NCI-H1092 treated with DMSO at 0.1 percent for 48 hours (cell line): ENCODE data around the gene SLC7A10.
"Not testable (repeated sequence)": the region's sequence is repeated elsewhere in the genome, so short reads cannot be mapped to it uniquely, and the experiment has no call there.

Source experiments
- DNase-seq: peaks from one replicate; lab custom pipeline; 2025; lab: John Stamatoyannopoulos, UW

SLC7A10 gene

DNA sequence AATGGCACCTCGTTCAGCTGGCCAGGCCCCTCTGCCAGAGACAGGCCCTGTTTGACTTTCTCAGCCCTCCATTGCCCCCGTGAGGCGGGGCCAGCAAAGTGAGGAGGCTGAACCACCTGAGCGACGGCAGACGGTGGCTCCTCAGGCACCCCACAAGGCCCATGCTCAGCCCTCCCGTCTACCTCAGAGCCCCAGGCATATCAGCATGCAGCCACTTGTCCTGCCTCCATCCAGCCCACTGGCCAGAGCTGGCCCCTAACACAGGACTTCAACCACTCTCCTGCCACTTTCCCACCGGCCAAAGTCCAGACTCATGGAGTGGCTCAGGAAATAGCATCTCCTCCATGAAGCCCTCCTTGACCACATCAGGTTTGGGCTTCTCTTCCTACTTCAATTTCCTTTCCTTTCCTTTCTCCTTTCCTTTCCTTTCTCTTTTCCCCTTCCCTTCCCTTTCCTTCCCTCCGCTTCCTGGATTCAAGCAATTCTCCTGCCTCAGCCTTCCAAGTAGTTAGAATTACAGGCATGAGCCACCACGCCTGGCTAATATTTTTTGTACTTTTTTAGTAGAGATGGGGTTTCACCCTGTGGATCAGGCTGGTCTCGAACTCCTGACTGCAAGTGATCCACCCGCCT lies 9.3 kb downstream of the SLC7A10 start:
- DNase-seq, result no peak

DNA sequence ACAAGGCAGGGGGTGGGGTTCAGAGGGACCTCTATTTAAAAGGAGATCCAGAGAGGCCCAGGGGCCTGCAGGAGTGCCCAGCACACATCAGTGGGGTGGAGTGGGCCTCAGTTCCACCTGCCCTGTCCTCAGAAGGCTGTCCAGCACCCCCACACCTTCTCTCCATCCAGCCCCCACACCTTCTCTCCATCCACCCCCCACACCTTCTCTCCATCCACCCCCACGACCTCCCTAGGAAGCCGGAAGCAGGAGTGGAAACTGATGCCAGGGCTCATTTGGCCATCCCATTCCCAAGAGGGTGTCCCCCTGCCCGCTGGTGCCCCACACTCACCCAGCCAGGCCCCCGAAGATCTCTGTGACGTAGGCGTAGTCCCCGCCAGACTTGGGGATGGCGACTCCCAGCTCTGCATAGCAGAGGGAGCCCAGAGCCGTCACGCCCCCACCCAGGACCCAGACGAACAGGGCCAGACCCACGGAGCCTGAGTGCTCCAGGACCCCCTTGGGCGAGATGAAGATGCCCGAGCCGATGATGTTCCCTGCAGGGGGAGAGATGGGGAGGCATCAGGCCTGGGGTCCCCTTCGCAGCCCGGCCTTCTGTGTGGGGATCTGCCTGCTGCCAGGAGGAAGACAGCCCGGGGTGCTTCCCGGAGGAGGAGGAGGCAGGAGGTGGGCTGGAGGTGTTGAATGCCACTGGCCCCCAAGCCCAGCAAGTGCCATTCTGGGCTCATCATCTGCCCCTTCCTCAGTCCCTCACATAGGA lies 10.0 kb downstream of the SLC7A10 start:
- DNase-seq, result no peak

DNA sequence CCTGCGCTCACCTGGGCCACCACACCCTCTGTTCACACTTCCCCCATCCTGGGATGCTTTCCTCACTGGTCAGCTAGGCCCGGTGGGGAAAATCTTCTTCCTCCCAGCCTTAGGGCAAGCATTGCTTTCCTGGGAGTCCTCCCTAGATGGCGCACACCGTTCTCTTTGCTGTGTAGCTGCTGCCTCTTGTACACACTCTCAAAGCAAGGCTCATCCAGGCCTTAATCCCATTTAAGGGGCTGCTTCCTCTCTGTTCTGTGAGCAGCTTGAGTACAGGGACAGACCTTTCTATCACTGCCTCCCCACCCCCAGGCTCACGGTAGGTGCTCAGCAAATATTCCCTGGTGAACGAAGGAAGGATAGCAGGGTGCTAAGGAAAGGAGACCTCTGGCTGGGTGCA lies 11.1 kb downstream of the SLC7A10 start:
- peak; percentile 21 for DNase-seq

DNA sequence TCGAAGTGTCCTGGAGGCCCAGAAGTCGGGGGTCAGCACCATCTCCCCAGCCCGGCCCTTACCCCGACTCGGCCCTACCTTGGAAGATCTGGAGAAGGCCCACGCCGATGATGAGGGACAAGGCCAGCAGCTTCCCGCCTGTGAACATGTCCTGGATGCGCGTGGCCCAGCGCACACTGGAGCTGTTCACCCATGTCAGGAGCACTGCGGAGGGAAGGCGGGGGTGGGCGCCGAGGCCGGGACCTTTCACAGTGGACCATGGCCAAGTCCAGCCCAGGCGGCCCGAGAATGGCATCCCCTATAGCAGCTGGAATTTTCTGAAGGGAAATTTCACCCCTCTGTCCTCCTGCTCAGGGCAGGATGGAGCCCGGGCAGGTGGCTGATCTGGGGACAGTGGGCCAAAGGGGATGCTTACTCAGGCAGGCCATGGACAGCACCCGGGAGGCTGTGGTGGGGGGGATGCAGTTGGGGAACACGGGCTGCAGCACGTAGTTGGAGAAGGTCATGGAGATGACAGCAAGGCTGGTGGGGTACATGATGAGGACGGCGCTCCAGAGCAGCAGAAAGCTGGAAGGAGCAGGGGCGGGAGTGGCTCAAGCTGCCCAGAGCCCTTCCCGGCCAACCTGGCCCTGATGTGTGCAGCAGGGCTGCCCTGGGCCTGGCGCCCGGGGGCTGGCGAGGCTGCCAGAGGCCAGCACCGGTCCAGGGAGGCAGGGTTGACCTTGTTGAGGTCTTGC lies 13.0 kb downstream of the SLC7A10 start:
- DNase-seq, result no peak

DNA sequence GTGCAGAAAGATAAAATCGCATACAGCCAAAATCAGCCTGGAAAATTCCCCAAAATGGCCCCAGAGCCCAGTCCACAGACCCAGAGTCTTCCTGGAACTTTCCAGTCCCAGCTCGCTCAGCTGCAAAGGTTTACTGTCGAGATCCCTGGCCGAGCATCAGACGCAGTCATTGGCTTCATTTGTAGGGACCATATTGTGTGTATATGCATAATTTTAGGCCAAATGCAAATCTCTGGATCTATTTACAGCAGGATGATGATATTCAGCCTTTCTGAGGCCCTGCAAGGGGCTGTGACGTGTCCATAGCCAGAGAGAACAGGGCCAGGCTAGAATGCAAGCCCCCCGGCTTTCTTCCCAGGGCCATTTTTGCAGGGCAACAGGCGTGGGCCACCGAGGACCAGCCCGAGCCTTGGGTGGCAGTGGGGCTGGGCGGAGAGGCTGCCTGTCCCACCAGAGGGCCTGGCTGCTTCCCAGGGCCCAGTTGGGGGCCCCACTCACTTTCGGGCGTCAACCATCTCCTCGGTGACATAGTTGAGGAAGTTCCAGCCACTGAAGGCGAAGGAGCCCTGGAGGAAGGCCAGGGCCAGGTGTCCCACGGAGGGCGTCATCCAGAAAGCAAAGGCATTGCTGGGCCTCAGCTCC lies 13.7 kb downstream of the SLC7A10 start:
- DNase-seq, result no peak

DNA sequence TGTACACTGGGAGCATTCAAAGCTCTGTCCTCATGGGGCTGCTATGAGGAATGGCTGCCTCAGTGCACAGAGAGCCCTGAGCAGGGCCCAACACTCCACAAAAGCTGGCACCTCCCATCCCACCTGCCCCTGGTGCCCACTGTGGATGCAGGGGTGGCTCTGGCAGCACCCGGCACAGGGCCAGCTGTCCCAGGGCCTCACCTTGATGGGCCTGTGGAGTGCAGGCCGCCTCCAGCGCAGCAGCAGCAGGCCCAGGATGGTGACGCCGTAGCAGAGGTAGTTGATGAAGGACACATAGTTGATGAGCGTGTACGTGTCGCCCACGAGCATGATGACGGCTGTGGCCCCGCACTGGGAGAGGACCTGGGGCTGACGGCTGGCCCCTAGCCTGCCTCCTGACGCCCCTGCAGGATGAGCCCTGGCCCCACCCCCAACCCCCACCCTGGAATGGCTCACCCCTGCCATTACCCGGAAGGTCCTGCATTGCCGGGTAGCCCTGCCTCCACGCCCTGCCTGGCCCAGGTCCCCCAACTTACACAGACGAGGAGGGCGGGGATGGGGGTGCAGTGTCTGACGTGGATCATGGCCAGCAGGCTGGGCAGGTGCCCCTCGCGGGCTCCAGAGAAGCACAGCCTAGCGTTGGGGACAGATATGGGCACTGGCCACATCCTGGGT lies 15.2 kb downstream of the SLC7A10 start:
- DNase-seq, result no peak

DNA sequence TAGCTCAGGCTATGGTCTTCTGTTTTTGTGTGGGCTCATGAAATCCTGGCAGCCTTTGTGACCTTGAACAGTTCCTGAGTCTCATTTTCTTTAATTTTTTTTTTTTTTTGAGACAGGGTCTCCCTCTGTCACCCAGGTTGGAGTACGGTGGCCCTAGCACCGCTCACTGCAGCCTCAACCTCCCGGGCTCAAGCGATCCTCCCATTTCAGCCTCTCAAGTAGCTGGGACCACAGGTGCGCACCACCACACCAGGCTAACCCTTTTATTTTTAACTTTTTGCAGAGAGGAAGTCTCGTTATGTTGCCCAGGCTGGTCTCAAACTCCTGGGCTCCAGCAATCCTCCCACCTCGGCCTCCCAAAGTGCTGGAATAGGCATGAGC lies 15.8 kb downstream of the SLC7A10 start:
- not testable (repeated sequence) for DNase-seq

DNA sequence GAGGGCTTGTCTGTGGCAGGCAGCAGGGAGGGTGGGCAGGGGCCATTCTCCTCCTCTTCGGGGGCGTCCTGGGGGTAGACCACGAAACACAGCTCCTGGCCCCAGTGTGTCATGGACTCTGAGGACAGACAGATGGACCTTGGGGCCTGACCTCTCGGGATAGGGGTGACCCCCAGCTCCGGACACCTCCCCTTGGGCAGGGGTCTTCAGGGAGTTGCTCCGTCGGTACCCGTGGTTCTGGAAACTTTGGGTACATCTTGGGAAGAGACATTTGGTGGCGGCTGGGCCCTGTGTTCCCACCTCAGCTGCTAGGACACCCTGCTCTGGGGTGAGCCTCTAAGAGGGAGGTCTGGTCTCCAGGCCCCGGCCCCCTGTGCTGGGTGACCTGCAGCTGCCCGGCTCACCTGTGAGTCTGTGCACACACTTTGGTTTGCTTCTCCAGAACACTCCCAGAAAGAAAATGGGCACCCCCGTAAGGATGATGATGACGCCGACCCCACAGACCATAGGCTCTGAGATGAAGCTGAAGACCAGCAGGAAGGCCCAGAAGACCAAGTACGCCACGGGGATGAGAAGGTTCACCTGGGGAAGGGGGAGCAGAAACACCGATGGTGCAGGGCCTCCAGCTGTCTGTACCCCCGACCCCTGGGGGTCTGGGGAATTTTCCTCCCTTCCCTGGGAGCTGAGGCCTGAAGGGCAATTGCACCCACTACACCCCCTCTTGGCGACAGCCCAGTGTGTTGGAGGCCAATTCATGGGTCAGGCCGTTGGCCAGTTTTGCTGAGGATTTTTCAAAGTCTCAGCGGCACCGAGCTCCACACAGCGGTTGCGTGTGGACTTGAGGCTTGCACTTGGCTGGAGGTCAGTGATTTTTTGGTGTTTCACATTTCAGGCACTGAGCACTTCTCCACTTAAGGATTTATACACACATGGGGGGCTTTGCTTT lies 16.5 kb downstream of the SLC7A10 start:
- no peak for DNase-seq

DNA sequence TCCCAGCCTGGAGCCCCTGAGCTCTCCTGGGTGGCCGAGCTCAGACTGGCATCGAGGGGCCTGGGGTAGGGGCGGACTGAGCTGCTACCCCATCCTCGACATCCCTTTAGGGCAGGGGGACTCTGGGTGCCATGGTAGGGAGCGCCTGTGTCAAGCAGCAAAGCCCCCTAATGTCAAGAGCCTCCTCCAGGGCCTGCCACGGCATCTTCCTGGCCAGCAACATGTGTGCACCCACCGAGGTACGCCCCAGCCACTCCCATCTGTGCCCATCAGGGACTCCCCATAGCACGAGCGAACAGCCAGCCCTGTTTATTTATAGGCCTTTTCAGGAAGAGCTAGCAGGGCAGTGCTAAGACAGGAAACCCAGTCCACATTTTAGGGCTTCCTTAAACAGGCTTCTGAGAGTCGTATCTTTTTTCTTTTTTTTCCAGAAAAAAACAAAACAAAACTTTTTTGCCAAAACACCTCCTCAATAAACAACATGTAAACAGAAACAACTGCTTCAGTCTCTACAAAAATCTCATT lies 17.2 kb downstream of the SLC7A10 start:
- DNase-seq, result no peak

DNA sequence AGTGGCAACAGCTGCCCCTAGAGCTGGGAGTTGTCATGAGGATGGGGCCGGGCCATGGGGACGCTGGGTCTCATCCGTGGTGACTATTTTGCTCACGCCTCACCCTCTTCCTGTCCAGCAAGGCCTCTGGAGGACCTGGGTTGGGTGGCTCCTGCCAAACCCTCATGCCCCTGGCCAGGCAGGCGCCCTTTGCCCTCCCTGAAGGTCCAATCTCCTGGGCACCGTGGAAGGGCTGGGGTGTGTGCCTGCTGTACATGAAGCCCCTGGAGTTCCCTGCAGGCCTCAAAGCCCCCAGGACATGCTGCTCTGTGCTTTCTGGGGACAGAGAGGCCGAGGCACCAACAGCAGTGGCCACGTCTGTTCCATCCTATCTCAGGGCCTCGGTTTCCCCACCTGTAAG lies 17.7 kb downstream of the SLC7A10 start:
- DNase-seq, result no peak

DNA sequence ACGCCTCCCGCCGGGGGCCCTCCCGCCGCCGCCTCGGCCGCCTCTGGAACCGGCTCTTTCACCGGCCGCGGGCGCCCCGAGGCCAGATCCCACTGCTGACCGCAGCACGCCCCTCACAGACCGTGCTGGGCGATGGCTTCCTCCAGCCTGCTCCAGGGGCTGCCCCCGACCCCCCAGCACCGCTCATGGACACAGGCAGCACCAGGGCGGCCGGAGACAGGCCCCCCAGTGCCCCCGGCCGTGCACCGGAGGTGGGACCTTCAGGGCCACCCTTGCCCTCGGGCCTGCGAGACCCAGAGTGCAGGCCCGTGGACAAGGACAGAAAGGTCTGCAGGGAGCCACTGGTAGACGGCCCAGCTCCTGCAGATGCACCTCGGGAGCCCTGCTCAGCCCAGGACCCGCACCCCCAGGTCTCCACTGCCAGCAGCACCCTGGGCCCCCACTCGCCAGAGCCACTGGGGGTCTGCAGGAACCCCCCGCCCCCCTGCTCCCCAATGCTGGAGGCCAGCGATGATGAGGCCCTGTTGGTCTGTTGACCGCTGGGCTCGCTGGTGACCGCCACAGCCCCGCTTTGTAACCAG lies 18.5 kb downstream of the SLC7A10 start:
- no peak for DNase-seq

DNA sequence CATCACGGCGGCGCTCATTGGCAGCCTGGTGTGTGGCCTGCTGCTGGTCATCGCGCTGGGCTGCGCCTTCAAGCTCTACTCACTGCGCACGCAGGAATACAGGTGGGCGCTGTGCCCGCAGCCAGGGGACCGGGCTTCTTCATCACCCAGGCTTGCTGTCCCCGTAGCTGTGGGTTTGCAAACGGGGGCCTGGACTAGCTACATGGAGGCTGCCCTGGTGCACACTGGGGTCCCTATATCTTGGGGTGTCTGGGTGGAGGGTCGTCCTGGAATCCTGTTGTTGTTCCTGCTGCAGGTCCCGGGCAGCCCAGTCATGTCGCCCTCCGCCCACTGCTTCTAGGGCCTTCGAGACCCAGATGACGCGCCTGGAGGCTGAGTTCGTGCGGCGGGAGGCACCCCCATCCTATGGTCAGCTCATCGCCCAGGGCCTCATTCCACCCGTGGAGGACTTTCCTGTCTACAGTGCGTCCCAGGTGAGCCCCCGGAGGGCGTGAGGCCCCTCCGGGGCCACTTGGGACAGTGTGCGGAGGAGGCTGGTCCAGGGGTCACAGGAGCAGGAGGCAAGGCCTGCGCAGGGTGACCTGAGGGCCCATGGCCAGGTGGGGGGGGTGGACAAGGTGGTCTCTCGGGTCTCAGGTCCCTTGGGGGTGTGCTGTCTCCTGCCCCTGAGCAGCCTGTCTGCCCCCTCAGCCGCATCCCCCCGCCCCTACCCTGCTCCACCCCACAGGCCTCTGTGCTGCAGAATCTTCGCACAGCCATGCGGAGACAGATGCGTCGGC lies 19.2 kb downstream of the SLC7A10 start:
- DNase-seq, result no peak

DNA sequence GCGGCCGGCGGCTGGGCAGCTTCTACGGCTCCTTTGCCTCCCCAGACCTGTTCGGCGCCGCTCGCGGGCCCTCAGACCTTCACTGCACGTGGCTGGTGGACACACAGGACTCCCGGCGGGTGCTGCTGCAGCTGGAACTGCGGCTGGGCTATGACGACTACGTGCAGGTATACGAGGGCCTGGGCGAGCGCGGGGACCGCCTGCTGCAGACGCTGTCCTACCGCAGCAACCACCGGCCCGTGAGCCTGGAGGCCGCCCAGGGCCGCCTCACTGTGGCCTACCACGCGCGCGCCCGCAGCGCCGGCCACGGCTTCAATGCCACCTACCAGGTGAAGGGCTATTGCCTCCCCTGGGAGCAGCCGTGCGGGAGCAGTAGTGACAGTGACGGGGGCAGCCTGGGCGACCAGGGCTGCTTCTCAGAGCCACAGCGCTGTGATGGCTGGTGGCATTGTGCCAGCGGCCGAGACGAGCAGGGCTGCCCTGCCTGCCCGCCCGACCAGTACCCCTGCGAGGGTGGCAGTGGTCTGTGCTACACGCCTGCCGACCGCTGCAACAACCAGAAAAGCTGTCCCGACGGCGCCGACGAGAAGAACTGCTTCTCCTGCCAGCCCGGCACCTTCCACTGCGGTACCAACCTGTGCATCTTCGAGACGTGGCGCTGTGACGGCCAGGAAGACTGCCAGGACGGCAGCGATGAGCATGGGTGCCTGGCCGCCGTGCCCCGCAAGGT lies 20.0 kb downstream of the SLC7A10 start:
- no peak for DNase-seq

DNA sequence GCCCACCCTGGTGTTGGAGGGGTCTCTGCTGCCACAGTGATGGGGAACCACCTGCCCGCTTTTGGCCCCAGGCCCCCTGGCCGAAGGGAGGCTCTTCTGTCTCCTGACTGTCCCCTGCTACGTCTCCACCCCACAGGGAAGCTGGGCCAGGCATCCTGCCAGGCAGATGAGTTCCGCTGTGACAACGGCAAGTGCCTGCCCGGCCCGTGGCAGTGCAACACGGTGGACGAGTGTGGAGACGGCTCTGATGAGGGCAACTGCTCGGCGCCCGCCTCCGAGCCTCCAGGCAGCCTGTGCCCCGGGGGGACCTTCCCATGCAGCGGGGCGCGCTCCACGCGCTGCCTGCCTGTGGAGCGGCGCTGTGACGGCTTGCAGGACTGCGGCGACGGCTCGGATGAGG lies 20.5 kb downstream of the SLC7A10 start:
- DNase-seq, result no peak

DNA sequence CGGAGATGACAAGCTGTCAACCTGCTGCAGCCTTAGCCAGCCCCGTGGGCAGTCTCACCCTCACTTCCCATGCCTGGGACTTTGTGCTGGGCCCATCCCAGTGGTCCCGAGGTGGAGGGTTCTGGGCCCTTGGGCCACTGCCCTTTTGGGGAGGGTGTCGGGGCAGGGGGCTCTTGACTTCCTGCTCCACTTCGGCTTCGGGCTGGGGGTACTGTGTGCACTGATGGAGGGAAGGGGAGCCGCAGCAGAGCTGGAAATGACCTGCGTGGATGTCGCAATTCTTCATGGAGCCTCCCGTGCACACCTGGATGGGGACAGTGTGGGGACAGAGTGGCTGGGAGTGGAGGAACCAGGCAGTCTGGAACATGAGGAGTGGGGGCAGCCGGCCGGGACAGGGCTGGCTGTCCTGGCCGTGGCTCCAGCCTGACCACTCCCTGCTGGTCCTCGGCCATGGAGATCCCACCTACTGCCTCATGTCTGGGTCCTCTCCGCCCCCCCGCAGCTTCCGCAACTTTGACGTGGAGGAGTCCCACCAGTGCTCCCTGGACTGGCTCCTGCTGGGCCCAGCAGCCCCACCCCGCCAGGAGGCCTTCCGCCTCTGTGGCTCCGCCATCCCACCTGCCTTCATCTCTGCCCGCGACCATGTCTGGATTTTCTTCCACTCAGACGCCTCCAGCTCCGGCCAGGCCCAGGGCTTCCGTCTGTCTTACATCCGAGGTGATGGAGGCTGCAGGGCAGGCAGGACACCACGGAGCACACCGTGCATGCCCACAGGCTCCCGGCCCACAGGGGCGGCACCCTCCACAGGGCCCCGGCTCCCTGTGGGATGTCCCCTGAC lies 21.3 kb downstream of the SLC7A10 start:
- no peak for DNase-seq

DNA sequence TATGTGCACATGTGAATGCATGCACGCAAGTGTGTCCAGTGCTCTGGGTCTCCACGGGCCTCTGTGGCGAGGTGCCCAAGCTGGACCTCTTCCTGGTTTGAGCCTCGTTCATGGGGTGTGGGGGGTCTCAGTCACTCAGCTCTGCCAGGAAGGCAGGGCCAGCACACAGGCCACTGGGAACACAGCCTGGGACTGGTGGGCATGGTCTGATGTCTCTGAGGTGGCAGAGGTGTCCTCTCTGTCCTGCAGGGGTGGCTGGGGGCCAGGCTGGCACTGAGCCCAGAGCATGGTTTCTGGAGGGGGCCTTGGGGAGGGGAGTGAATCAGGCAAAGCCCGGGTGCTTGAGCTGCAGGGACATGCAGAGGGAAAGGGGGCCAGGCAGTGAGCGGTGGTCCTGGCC lies 22.1 kb downstream of the SLC7A10 start:
- no peak for DNase-seq

DNA sequence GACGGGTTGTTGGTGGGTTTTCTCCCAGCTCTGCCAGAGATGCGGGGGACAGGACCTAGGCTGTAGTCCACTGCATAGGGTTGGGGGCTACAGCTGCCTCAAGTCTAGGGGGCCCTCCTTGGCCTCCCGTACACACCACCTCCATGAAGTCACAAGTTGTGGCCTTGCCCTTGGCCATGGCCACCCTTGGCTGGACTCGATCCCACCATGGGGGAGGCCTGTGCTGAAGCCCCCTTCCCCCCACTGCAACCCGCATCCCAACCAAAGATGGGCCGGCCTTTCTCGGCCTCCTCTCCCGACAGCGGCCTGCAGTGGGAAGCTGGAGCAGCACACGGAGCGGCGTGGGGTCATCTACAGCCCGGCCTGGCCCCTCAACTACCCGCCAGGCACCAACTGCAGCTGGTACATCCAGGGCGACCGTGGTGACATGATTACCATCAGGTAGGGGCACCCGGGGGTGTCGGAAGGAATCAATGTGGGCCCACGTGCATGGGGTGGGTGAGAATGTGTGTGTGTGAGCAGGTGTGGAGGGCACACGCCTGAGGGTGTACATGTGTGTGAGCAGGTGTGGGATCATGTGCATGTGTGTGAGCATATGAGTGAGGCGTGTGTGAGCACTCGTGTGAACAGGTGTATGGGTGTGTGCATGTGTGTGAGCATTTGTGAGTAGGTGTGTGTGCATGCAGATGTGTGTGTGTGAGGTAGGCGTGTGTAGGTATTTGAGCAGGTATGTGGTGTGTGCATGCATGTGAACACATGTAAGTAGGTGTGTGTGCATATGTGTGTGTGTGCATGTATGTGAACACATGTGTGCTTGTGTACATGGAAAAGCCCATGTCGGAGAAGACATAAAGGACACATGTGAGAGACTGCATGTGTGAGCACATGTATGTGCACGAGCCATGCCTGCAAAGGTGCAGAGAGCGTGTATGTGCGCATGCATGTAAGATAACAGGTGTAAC lies 22.8 kb downstream of the SLC7A10 start:
- no peak for DNase-seq
